Bronchial epithelial cell (primary cell): ENCODE data around the gene ANKRD52. TPM values are rescaled to one million over a fixed set of nuclear protein-coding genes. Genes with fewer than 3 reads are reported as not detected.
A peak's percentile ranks its signal among the peaks of the same experiment; 100 is the strongest.

ENCODE experiments used
- DNase-seq: peaks from one replicate; pipeline ENCODE4 v3.0.0-alpha.2; 2010; ENCODE audit warnings: low read depth
- FAIRE-seq: peaks from 2 replicates; lab custom pipeline; 2011; peaks lifted over from hg19 to GRCh38; lab: Jason Lieb, UNC
- H3K27me3 ChIP-seq: 2 replicates; pipeline ENCODE4 v1.5.1; 2011; ENCODE audit warnings: low read length; ENCODE audit not compliant: control insufficient read depth, insufficient read depth
- H3K36me3 ChIP-seq: 2 replicates; pipeline ENCODE4 v1.5.1; 2011; ENCODE audit warnings: low read length; ENCODE audit not compliant: control insufficient read depth, insufficient read depth
- H3K4me3 ChIP-seq: 2 replicates; pipeline ENCODE4 v1.5.1; 2011; ENCODE audit warnings: mild to moderate bottlenecking, low read depth, low read length, control low read depth
- total RNA-seq: library from RNA; depleted of rRNA; stranded (reverse); fragments of >200 nt; gene quantifications from 2 replicates; pipeline ENCODE4 v1.2.1, GENCODE V29; 2014
- TF ChIP-seq, protein P1 (sequence below): IDR thresholded peaks from 2 replicates; pipeline ENCODE4 v1.5.1; 2011; ENCODE audit warnings: mild to moderate bottlenecking, moderate library complexity, low read length, control low read depth, inconsistent platforms; ENCODE audit not compliant: insufficient read depth, severe bottlenecking

The ANKRD52 gene
- total RNA-seq, 1 donor from 2014 or later = 6.8 TPM

DNA sequence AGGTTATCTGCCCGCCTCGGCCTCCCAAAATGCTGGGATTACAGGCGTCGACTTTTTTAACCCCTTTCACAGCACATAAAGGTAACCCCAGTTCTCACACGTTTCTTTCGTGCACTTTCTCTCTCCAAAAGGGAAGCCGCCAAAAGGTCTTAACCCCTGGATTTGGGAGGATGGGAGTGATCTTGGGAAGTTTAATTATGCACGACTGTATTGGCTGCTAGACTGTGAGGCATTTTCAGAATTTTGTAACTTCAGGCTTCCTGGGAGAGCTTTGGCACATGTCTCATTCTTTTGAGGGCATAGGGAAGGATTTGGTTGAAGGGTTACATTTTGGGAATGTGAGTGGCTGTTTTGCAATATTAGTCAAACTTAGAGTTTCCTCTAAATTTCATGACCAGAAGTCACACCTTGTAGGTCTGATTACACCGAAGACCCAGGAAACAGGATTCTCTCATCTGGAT is 67.5 kb downstream of the ANKRD52 start:
- TF ChIP-seq, protein P1, sequence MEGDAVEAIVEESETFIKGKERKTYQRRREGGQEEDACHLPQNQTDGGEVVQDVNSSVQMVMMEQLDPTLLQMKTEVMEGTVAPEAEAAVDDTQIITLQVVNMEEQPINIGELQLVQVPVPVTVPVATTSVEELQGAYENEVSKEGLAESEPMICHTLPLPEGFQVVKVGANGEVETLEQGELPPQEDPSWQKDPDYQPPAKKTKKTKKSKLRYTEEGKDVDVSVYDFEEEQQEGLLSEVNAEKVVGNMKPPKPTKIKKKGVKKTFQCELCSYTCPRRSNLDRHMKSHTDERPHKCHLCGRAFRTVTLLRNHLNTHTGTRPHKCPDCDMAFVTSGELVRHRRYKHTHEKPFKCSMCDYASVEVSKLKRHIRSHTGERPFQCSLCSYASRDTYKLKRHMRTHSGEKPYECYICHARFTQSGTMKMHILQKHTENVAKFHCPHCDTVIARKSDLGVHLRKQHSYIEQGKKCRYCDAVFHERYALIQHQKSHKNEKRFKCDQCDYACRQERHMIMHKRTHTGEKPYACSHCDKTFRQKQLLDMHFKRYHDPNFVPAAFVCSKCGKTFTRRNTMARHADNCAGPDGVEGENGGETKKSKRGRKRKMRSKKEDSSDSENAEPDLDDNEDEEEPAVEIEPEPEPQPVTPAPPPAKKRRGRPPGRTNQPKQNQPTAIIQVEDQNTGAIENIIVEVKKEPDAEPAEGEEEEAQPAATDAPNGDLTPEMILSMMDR = no peak
- Histone ChIP-seq H3K4me3 (no peak overlapping the region), H3K36me3 (peaks cover 3% of the 10 kb centered on the region), H3K27me3 (no peaks in the 10 kb centered on the region)
- DNase-seq (no peak), FAIRE-seq (no peak)

DNA sequence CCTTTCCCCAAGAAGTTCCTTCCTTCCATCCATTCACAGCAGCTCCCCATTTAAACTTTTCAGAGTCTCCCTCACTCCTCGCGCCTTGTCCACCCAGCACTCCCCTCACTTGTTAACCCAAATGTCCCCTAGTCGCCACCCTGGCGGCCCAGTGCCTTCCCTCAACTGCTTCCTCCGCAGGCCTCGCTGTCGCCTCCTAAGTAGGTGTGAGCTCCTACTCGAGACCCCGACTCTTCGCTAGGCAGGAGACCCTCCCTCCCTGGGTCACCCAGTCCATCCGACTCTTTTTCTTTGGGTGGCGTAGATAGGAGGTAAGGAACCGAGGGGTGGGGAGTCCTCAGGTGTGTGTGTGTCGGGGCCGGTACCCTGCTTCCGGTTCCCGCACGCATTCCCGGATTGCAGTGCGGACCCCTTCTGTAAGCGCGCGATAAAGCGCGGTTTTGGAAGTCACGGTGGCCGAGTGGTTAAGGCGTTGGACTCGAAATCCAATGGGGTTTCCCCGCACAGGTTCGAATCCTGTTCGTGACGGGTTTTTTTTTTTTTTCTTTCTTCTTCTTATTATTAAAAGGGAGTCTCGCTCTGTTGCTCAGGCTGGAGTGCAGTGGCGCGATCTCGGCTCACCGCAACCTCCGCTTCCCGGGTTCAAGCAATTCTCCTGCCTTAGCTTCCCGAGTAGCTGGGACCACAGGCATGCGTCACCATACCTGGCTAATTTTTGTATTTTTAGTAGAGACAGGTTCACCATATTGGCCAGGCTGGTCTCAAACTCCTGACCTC is 68.1 kb downstream of the ANKRD52 start:
- DNase-seq (peak; percentile 75), FAIRE-seq (no peak)
- no peaks in the 10 kb centered on the region for H3K27me3 ChIP-seq
- H3K4me3 ChIP-seq = peak overlapping the region; percentile 70
- TF ChIP-seq, protein P1 = no peak
- H3K36me3 ChIP-seq = peaks cover 4% of the 10 kb centered on the region

DNA sequence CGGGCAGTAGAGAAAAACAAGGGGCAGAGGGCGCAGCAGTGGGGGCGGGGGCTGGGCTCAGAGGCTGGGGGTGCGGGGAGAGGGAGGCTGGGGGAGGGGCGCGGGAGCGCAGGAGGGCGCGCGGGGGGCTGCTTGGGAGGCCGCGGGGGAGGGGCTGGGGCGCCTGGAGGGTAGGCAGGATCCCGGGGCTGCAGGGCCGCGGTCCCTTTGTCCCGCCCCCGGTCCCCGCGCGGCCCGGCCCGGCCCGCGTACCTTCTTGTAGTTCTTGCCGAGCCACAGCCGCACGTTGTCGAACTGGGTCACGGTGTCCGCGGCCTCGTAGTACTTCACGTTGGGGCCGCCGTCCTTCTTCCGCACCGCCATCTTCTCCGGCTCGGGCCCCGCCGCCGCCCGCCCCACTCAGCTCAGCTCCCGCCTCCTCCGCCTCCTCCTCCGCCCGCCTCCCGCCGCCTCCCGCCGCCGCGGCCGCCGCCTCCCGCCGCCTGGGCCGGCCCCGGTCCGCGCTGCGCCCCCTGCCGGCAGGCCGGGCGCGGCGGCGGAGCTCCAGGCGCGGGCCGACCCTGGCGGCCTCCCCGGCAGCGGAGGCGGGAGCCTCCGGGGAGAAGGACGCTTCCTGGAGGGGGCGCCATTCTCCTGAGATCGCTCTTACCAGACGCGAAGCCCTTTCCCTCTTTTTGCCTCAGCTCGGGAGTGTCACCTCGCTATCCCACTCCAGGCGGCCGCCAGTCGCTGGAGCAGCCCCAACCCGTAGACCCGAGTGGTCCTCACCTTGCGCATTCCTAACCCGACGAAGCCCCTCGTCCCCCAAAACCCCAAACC is 68.9 kb downstream of the ANKRD52 start, which contains the start of gene SMARCC2:
Gene SMARCC2 (minus strand): TSS at position 385 of the 819 bp plus-strand sequence. CDS start 22 bp downstream, at position 363.
- Histone ChIP-seq H3K4me3 (peak within 1 kb of the TSS; percentile 70), H3K36me3 (peaks cover 9% of the 10 kb centered on the region), H3K27me3 (no peaks in the 10 kb centered on the region)
- DNase-seq (peak; percentile 73), FAIRE-seq (no peak)
- TF ChIP-seq, protein P1 = peak; percentile 88

DNA sequence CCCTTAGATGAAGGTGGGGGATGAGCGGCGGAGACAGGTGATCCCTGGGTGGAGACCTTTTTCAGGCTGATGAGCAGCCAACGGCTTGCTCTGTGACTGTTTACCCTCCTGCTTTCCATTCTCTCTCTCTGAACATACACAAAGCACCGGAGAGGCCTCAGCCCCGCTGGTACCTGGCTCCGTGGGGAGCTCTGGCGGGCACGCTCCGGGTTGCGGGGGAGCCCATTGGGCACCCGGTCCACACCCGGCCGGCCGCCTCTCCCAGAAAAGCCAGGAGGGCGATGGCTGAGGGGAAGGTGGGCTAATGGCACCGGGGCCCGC is 69.4 kb downstream of the ANKRD52 start:
- Histone ChIP-seq H3K27me3 (no peaks in the 10 kb centered on the region), H3K36me3 (peaks cover 10% of the 10 kb centered on the region), H3K4me3 (peak overlapping the region; percentile 70)
- DNase-seq = no peak
- TF ChIP-seq, protein P1 = no peak
- FAIRE-seq = no peak

DNA sequence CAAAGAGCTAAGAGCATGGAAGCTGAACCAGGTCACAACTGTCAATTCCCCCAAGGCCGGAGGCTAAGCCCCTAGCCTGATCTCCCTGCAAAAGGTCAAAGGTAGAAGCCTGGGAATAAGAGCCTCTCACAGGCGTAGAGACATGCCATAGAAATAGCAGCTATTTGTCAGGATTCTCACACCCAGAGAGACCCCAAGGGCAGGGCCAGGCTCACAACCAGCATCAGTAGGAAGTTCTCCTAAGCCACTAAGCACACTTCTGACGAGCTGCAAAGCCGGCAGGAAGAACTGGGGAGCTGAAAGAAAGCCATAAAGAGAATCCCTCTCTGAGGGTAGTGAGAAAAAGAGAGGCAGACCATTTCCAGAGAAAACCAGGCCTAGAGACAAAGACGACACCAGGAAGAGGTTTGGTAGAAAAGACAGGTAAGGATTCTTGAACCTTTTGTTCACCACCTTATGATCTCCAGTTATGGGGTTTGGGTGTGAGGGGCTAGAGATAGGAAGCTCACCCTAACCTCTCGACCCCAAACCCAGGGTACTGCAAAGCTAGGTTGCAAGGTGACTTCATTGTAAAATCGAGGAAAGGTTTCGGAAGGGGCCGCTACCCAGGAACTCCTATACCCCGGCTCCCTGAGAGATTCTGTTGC is 69.9 kb downstream of the ANKRD52 start:
- no peak for FAIRE-seq
- Histone ChIP-seq H3K36me3 (peaks cover 10% of the 10 kb centered on the region), H3K4me3 (peak overlapping the region; percentile 70), H3K27me3 (no peaks in the 10 kb centered on the region)
- TF ChIP-seq, protein P1 = no peak
- no peak for DNase-seq

Other genes with a start within 250 kb of the ANKRD52 start
- 0.26 and 0.64 TPM in 2 replicates for gene IKZF4, start 237.3 kb downstream of the ANKRD52 start, total RNA-seq
- gene RPS26, start 216.5 kb downstream of the ANKRD52 start, total RNA-seq = 32.8 and 201 TPM in 2 replicates
- gene ERBB3, start 178.2 kb downstream of the ANKRD52 start, total RNA-seq = 21.1 and 59.8 TPM in 2 replicates
- 168 and 172 TPM in 2 replicates for gene PA2G4, start 153.8 kb downstream of the ANKRD52 start, total RNA-seq
- gene RPL41, start 141.8 kb downstream of the ANKRD52 start, total RNA-seq = 3,411 and 3,733 TPM in 2 replicates
- gene ZC3H10, start 140.1 kb downstream of the ANKRD52 start, total RNA-seq = 3.5 and 4.5 TPM in 2 replicates
- gene ESYT1, start 130.1 kb downstream of the ANKRD52 start, total RNA-seq = 253 and 304 TPM in 2 replicates
- gene MYL6B, start 105.8 kb downstream of the ANKRD52 start, total RNA-seq = 27.4 and 33.5 TPM in 2 replicates
- 590 and 1,212 TPM in 2 replicates for gene MYL6, start 100.0 kb downstream of the ANKRD52 start, total RNA-seq
- gene SMARCC2, start 68.9 kb downstream of the ANKRD52 start, total RNA-seq = 14.0 and 20.4 TPM in 2 replicates
- 102 and 158 TPM in 2 replicates for gene RNF41, start 36.5 kb downstream of the ANKRD52 start, total RNA-seq
- gene NABP2, start 34.0 kb downstream of the ANKRD52 start, total RNA-seq = 25.3 and 40.5 TPM in 2 replicates
- 0.13 and 0.26 TPM in 2 replicates for gene SLC39A5, start 28.3 kb downstream of the ANKRD52 start, total RNA-seq
- 2.7 and 5.3 TPM in 2 replicates for gene COQ10A, start 8.6 kb upstream of the ANKRD52 start, total RNA-seq
- 64.8 and 89.4 TPM in 2 replicates for gene CS, start 41.9 kb upstream of the ANKRD52 start, total RNA-seq
- gene CNPY2, start 57.6 kb upstream of the ANKRD52 start, total RNA-seq = 59.9 and 91.1 TPM in 2 replicates
- 20.5 and 30.7 TPM in 2 replicates for gene PAN2, start 75.6 kb upstream of the ANKRD52 start, total RNA-seq
- gene IL23A, start 80.5 kb upstream of the ANKRD52 start, total RNA-seq = 0.13 TPM in 1 of 2 replicates, not detected in the other
- 47.5 and 47.9 TPM in 2 replicates for gene STAT2, start 101.7 kb upstream of the ANKRD52 start, total RNA-seq
- not detected in 2 replicates for gene APOF, start 104.5 kb upstream of the ANKRD52 start, total RNA-seq
- 3.4 and 3.6 TPM in 2 replicates for gene TIMELESS, start 191.0 kb upstream of the ANKRD52 start, total RNA-seq
- 0.26 TPM in 1 of 2 replicates, not detected in the other for gene MIP, start 196.3 kb upstream of the ANKRD52 start, total RNA-seq
- gene SPRYD4, start 210.2 kb upstream of the ANKRD52 start, total RNA-seq = 1.1 and 1.3 TPM in 2 replicates
- gene GLS2, start 229.8 kb upstream of the ANKRD52 start, total RNA-seq = 5.2 and 6.1 TPM in 2 replicates